ENCODE results near the gene ANKRD33. TPM values are rescaled to one million over a fixed set of nuclear protein-coding genes. Genes with fewer than 3 reads are reported as not detected.
A peak's percentile ranks its signal among the peaks of the same experiment; 100 is the strongest.

The ANKRD33 gene
- total RNA-seq, 1 donor from 2014 or later: not detected

DNA sequence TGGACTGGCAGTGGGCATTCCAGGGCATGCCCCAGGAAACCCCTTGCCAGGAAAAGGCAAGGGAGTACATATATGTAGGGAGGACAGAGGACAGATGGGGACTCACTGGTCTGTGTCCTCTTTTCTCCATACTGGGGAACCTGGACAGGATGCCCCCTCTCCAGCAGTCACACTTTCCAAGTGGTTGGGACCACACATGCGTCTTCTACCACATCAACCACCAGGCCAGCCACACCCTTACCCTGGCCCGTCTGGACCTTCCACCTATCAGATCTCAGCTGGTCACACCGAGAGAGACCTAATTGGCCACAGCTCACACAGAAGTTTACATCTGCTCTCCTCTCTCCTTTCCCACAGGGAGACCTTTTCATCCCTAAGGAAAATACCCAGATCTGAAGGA lies 8.3 kb downstream of the ANKRD33 start:
- DNase-seq: no peak
- intact Hi-C loops (cut with micrococcal nuclease): no loop called here
- Histone ChIP-seq H3K36me3 (no peaks in the 10 kb centered on the region), H3K27me3 (ENCODE audit: low read depth) (no peaks in the 10 kb centered on the region), H3K4me1 (peaks cover 48% of the 10 kb centered on the region), H3K9me3 (replicated peaks) (no peaks in the 10 kb centered on the region), H3K4me3 (no peak overlapping the region), H3K27ac (replicated peaks) (peak overlapping the region; percentile 89)
- no peak for TF ChIP-seq CTCF (IDR thresholded peaks at IDR 0.05; ENCODE audit: borderline replicate concordance)

DNA sequence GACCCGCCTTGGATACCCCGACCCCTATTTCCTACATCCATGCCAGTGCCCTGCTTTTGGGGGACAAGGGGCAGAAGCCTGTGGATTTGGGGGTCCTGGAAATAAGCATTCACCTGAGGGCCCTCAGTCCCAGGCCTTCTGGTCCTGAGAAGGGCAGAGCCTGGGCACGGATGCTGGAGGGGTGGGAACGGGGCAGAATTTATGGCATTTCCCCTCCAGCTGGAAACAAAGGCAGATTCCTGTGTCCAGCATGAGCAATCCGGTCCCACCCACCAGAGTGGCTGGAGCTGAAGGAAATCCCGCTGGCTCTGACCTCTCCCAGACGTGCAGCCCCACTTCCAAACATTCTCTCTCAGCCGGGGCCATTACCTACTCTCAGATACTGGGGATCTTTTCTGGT lies 9.3 kb downstream of the ANKRD33 start:
- H3K9me3 ChIP-seq (replicated peaks): no peaks in the 10 kb centered on the region
- intact Hi-C loops (cut with micrococcal nuclease): no loop called here
- peaks cover 48% of the 10 kb centered on the region for H3K4me1 ChIP-seq
- no peak for DNase-seq
- H3K4me3 ChIP-seq: peak overlapping the region; percentile 17
- TF ChIP-seq CTCF (IDR thresholded peaks at IDR 0.05; ENCODE audit: borderline replicate concordance): no peak
- no peaks in the 10 kb centered on the region for H3K27me3 ChIP-seq (ENCODE audit: low read depth)
- no peaks in the 10 kb centered on the region for H3K36me3 ChIP-seq
- H3K27ac ChIP-seq (replicated peaks): peak overlapping the region; percentile 89

DNA sequence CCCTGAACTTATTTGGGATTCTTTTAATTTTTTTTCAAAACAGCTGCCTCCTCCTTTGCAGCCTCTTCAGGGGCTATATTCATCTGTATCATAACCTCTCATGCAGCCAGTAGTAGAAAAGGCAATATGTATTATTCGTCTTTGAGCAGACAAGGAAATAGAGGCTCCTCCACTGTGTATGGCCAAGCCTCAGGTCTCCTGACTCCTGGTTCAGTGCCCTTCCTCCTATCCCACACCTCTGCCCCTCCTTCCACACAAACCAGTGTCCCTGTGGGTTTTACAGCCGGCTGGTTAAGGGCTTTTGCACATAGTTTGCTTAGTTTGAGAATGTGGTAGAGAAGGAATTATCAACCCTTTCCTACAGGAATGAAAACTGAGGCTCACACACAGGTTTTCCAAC lies 10.6 kb downstream of the ANKRD33 start:
- no peak overlapping the region for H3K4me3 ChIP-seq
- no peak for DNase-seq
- no peak for TF ChIP-seq CTCF (IDR thresholded peaks at IDR 0.05; ENCODE audit: borderline replicate concordance)
- peaks cover 4% of the 10 kb centered on the region for H3K9me3 ChIP-seq (replicated peaks)
- H3K27me3 ChIP-seq (ENCODE audit: low read depth): no peaks in the 10 kb centered on the region
- no peaks in the 10 kb centered on the region for H3K36me3 ChIP-seq
- H3K4me1 ChIP-seq: peaks cover 48% of the 10 kb centered on the region
- intact Hi-C loops (cut with micrococcal nuclease): no loop called here
- H3K27ac ChIP-seq (replicated peaks): peak overlapping the region; percentile 89

- H3K36me3 ChIP-seq: no peaks in the 10 kb centered on the region
- intact Hi-C loops (cut with micrococcal nuclease): no loop called here
- peaks cover 51% of the 10 kb centered on the region for H3K4me1 ChIP-seq
- H3K27me3 ChIP-seq (ENCODE audit: low read depth): no peaks in the 10 kb centered on the region
- peaks cover 4% of the 10 kb centered on the region for H3K9me3 ChIP-seq (replicated peaks)
- peak overlapping the region; percentile 89 for H3K27ac ChIP-seq (replicated peaks)
- DNase-seq: no peak
- TF ChIP-seq CTCF (IDR thresholded peaks at IDR 0.05; ENCODE audit: borderline replicate concordance): no peak
- H3K4me3 ChIP-seq: no peak overlapping the region
Observed at GRCh38 chr12:51898937-51899336, 11.0 kb downstream of the ANKRD33 start.

- H3K27ac ChIP-seq (replicated peaks): no peak overlapping the region
- H3K4me3 ChIP-seq: no peak overlapping the region
- intact Hi-C loops (cut with micrococcal nuclease): no loop called here
- no peak for DNase-seq
- H3K36me3 ChIP-seq: no peaks in the 10 kb centered on the region
- no peaks in the 10 kb centered on the region for H3K27me3 ChIP-seq (ENCODE audit: low read depth)
- peaks cover 4% of the 10 kb centered on the region for H3K9me3 ChIP-seq (replicated peaks)
- H3K4me1 ChIP-seq: peaks cover 58% of the 10 kb centered on the region
- TF ChIP-seq CTCF (IDR thresholded peaks at IDR 0.05; ENCODE audit: borderline replicate concordance): no peak
Observed at GRCh38 chr12:51900323-51900889, 12.5 kb downstream of the ANKRD33 start.
